Spinal cord (tissue), 10 donors: ENCODE measurements around the gene HMX2. TPM values are rescaled to one million over a fixed set of nuclear protein-coding genes. Genes with fewer than 3 reads are reported as not detected.

Experiments
- DNase-seq, 6 donors: peaks; one replicate each; pipeline versions ENCODE4 v3.0.0 to v3.0.0-alpha.2; 2013 to 2015; ENCODE audit warnings: low spot score in 6 of 6, low read depth in 4 of 6
- H3K27ac ChIP-seq: one replicate; pipeline ENCODE4 v1.5.1; 2013; ENCODE audit warnings: low read depth, low read length, control low read depth
- H3K27me3 ChIP-seq: one replicate; pipeline ENCODE4 v1.6.1; 2013; ENCODE audit warnings: low read length; ENCODE audit not compliant: control insufficient read depth, insufficient read depth
- H3K36me3 ChIP-seq: one replicate; pipeline ENCODE4 v1.6.1; 2013; ENCODE audit warnings: low read length; ENCODE audit not compliant: control insufficient read depth, insufficient read depth
- H3K4me1 ChIP-seq: one replicate; pipeline ENCODE4 v1.6.1; 2013; ENCODE audit warnings: low read length; ENCODE audit not compliant: control insufficient read depth, insufficient read depth
- H3K4me3 ChIP-seq: one replicate; pipeline ENCODE4 v1.5.1; 2013; ENCODE audit warnings: low read depth, low read length, control low read depth
- H3K9me3 ChIP-seq: one replicate; pipeline ENCODE4 v1.6.1; 2013; ENCODE audit warnings: low read length; ENCODE audit not compliant: control insufficient read depth, insufficient read depth
- WGBS: methylation state at CpG from one replicate; pipeline ENCODE4 v1.1.5; 2013; ENCODE audit warnings: missing lambda C conversion rate; ENCODE audit not compliant: insufficient coverage; 5-methylcytosine and 5-hydroxymethylcytosine counted together
- polyA plus RNA-seq, 2 donors: library from polyadenylated mRNA; unstranded; fragments of 120-200 nt; gene quantifications; one replicate each; pipeline ENCODE4 v1.2.1, GENCODE V29; 2013; ENCODE audit not compliant: insufficient read length in 2 of 2
- total RNA-seq, 2 donors: library from RNA; depleted of rRNA in 1 of 2; stranded (reverse); fragments of 120-200 nt in 1 of 2; fragments of >200 nt in 1 of 2; gene quantifications; one replicate each; pipeline versions ENCODE4 v1.2.3 to v1.2.4, GENCODE V29; 2013 to 2014
- donor health status: healthy.

HMX2 gene
- total and polyA plus RNA-seq, 4 donors, result 0.09 to 0.68 TPM; not detected in 2

GRCh38 chr10:123129618-123130271 lies 18.2 kb upstream of the HMX2 start:
- Histone ChIP-seq H3K27me3 (peaks cover 63% of the 10 kb centered on the region), H3K36me3 (no peaks in the 10 kb centered on the region), H3K9me3 (no peaks in the 10 kb centered on the region), H3K4me3 (no peak overlapping the region), H3K27ac (no peak overlapping the region), H3K4me1 (peaks cover 19% of the 10 kb centered on the region)
- no peak for DNase-seq
- WGBS, result 71% methylated on average over 3 of the region's 4 CpGs

DNA sequence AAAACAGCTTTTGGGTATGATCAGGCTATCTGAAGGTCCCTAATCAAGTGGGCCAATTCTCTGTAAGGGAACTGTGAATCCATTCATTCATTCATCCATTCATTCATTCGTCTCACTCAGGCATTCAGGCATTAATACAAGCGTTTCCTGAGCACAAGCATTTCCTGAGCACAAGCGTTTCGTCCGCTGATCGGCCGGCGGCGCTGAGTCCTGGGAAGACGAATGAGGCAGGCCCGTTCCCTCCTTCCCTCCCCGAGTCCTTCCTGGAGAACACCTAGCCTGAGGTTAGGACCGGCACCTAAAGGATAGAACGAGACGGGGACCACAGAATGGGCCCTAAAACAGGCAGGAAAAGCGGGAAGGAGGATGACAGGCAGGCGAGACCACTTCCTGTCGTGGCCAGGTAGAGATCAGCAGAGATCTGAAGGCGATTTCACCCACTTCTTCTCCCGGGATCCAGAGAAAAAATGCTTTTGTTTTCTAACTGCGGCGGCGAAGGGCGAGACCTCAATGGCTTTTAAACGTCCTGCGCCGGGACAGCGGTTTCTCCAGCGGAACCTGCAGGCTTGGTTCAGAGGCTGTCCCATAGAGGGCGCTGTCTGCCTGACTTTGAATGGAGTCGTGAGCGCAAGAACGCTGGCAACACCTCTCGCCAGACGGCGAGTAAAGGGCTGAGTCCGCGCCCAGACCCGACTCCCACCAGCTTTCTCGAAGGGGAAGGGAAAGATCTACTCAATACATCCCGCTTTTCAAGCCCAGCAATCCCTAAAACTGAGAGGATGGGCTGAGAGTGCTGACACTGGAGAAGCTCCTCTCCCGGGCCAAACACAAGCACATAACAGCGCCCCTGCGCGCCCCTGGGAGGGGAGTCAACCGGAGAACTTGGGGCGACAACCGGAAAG lies 15.1 kb upstream of the HMX2 start:
- H3K27ac ChIP-seq, result no peak overlapping the region
- peak in 5 of 6 donors; percentile 81 to 96 (median 83) for DNase-seq
- no peaks in the 10 kb centered on the region for H3K9me3 ChIP-seq
- peaks cover 91% of the 10 kb centered on the region for H3K27me3 ChIP-seq
- H3K36me3 ChIP-seq, result no peaks in the 10 kb centered on the region
- WGBS, result 2% methylated on average over 45 of the region's 48 CpGs
- peak overlapping the region; percentile 27 for H3K4me3 ChIP-seq
- H3K4me1 ChIP-seq, result peaks cover 48% of the 10 kb centered on the region

DNA sequence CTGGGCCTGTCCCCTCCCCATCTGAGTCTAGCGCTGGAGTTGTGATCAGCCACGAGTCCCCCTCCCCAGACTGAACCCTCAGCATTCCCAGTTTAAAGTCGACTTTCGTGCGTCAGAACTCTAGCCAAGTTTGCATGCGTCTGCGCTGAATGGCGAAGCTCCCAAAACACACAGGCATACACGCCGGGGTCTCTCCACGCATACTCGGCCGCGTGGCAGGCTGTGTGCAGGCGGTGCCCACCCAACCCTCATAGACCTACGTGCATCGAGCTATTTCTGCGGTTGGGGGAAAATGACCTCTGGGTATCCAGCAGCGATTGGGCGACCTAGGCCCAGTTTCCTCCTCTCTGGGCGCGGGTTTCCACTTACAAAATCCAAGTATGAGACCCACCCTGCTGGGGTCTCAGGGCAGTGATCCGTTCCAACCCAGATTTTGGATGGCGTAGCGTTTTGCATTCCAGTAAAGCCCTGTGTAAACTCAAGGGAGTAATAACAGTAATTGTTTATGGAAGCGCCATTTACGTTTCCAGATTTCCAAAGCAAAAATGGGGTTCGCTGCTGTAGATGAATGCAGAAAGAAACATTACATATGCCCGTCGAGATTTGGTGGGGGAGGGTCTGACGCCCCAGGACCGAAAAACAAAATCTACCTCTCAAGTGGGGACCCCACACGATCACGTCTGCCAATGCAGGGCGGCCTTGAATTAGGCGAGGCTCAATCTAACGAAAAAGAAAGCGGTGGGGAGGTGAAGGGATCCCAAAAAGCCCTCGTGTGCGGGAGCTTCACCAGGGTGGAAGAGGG lies 14.2 kb upstream of the HMX2 start:
- H3K4me3 ChIP-seq, result no peak overlapping the region

GRCh38 chr10:123134343-123134914 lies 13.5 kb upstream of the HMX2 start:
- Histone ChIP-seq H3K9me3 (no peaks in the 10 kb centered on the region), H3K4me1 (peaks cover 52% of the 10 kb centered on the region), H3K27me3 (peaks cover 97% of the 10 kb centered on the region), H3K27ac (no peak overlapping the region), H3K36me3 (no peaks in the 10 kb centered on the region), H3K4me3 (no peak overlapping the region)
- 2% methylated on average over 42 of the region's 42 CpGs for WGBS
- DNase-seq, result peak in 2 of 6 donors; percentile 23 to 24

More for the DNA sequence above, 14.2 kb upstream of the HMX2 start:
- peak in 2 of 6 donors; percentile 23 to 40 for DNase-seq
- Histone ChIP-seq H3K36me3 (no peaks in the 10 kb centered on the region), H3K27ac (no peak overlapping the region), H3K9me3 (no peaks in the 10 kb centered on the region), H3K27me3 (peaks cover 96% of the 10 kb centered on the region), H3K4me1 (peaks cover 51% of the 10 kb centered on the region)
- 4% methylated on average over 33 of the region's 40 CpGs for WGBS

DNA sequence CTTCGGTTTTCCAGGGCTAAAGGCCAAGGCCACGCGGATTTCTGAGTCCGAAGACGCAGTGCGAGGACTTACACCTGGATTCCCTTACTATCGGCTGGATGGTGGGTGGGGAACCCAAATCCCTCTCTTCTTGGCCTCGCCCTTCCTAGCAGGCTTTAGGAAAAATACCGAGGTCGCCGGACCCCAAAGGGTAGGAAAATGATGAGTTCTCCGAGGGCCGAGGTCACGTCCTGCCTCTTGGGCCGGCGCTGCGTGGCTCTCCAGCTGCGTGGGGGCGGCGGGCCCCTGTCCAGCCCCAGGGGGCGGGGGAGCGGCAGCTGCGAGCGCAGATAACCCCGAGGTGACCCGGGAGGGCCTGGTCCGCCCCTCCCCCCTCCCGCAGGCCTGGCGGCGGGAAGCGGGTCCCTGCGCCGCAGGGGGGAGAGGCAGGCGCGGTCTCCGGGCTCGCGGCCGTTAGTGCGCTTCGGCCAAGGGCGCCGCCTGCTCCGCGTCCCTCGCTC lies 13.0 kb upstream of the HMX2 start:
- H3K27ac ChIP-seq, result no peak overlapping the region
- no peaks in the 10 kb centered on the region for H3K9me3 ChIP-seq
- H3K4me1 ChIP-seq, result peaks cover 58% of the 10 kb centered on the region
- peaks cover 97% of the 10 kb centered on the region for H3K27me3 ChIP-seq
- no peaks in the 10 kb centered on the region for H3K36me3 ChIP-seq
- 1% methylated on average over 45 of the region's 46 CpGs for WGBS
- H3K4me3 ChIP-seq, result no peak overlapping the region
- peak in 1 of 6 donors; percentile 12 for DNase-seq

- H3K36me3 ChIP-seq, result no peaks in the 10 kb centered on the region
- peak in 2 of 6 donors; percentile 57 to 63 for DNase-seq
- under 1% methylated on average over 75 of the region's 76 CpGs for WGBS
- H3K4me3 ChIP-seq, result peak within 1 kb of the TSS; percentile 4
- peaks cover 63% of the 10 kb centered on the region for H3K4me1 ChIP-seq
- no peak within 1 kb of the TSS for H3K27ac ChIP-seq
- H3K27me3 ChIP-seq, result peaks cover 100% of the 10 kb centered on the region
- no peaks in the 10 kb centered on the region for H3K9me3 ChIP-seq
Measured at GRCh38 chr10:123135415-123136141, 12.4 kb upstream of the HMX2 start, which contains the start of gene HMX3. Gene HMX3 (plus strand): TSS chr10:123135970. CDS start chr10:123136051, 81 bp downstream.

DNA sequence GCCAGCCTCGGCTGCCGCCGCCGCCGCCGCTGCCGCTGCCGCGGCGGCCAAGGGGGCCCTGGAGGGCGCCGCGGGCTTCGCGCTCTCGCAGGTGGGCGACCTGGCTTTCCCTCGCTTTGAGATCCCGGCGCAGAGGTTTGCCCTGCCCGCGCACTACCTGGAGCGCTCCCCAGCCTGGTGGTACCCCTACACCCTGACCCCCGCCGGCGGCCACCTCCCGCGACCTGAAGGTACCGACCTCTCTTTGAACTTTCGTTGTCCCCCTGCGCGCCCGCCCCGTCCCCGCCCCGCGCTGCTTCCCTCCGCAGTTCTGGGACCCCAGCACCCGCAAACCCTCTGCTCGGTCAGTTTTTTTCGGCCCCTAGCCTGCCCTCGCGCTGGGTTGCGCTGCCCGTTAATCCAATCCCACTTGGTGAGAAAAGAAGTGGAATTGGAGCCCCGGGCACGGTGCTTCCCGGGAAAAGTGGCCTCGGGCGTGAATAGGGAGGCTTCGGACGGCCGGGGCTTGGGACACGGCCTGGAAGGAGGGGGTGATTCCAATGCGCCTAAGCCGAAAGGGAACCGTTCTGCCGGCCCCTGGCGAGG lies 11.6 kb upstream of the HMX2 start:
- Histone ChIP-seq H3K27ac (no peak overlapping the region), H3K9me3 (no peaks in the 10 kb centered on the region), H3K27me3 (peaks cover 100% of the 10 kb centered on the region), H3K4me1 (peaks cover 63% of the 10 kb centered on the region), H3K4me3 (no peak overlapping the region), H3K36me3 (no peaks in the 10 kb centered on the region)
- peak in 2 of 6 donors; percentile 18 to 35 for DNase-seq
- under 1% methylated on average over 59 of the region's 59 CpGs for WGBS

DNA sequence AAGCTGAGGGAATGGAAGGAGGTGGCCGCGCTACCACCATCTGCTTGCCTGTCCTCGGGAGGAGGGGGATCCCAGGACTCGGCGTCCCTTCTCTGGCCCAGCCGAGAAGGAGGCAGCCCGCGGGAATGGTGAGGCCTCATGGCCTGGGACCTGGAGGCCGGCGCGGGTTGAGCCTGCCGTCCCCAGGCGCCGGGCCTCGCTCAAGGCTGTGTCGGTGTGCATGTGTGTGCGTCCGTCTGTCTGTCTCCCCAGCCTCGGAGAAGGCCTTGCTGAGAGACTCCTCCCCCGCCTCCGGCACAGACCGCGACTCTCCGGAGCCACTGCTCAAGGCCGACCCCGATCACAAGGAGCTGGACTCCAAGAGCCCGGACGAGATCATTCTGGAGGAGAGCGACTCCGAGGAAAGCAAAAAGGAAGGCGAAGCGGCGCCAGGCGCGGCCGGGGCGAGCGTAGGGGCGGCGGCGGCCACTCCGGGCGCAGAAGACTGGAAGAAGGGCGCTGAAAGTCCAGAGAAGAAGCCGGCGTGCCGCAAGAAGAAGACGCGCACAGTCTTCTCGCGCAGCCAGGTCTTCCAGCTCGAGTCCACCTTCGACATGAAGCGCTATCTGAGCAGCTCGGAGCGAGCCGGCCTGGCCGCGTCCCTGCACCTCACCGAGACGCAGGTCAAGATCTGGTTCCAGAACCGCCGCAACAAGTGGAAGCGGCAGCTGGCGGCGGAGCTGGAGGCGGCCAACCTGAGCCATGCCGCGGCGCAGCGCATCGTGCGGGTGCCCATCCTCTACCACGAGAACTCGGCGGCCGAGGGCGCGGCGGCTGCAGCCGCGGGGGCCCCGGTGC lies 10.9 kb upstream of the HMX2 start:
- Histone ChIP-seq H3K4me1 (peaks cover 63% of the 10 kb centered on the region), H3K27me3 (peaks cover 100% of the 10 kb centered on the region), H3K27ac (no peak overlapping the region), H3K36me3 (no peaks in the 10 kb centered on the region), H3K9me3 (no peaks in the 10 kb centered on the region), H3K4me3 (no peak overlapping the region)
- WGBS, result 1% methylated on average over 83 of the region's 83 CpGs
- peak in 2 of 6 donors; percentile 40 to 53 for DNase-seq
